MG63 (cell line): ENCODE data around the gene ADGRG2. TPM values are rescaled to one million over a fixed set of nuclear protein-coding genes. Genes with fewer than 3 reads are reported as not detected.
"Not testable (repeated sequence)": the region's sequence is repeated elsewhere in the genome, so short reads cannot be mapped to it uniquely, and the experiment has no call there.

Experiments
- DNase-seq: peaks from one replicate; pipeline ENCODE4 v3.0.0-alpha.2; 2020
- H3K27me3 ChIP-seq: fragments of 250-450 bp; sonication (Bioruptor Pico); 2 replicates; pipeline ENCODE4 v1.5.1; 2020; ENCODE audit warnings: mild to moderate bottlenecking, moderate library complexity
- H3K36me3 ChIP-seq: fragments of 250-450 bp; sonication (Bioruptor Pico); 2 replicates; pipeline ENCODE4 v1.5.1; 2020; ENCODE audit warnings: mild to moderate bottlenecking, moderate library complexity
- H3K4me3 ChIP-seq: fragments of 250-450 bp; sonication (Bioruptor Pico); 2 replicates; pipeline ENCODE4 v1.5.1; 2020; ENCODE audit warnings: mild to moderate bottlenecking, moderate library complexity
- H3K9me3 ChIP-seq: fragments of 250-450 bp; sonication (Bioruptor Pico); 2 replicates; pipeline ENCODE4 v1.5.1; 2020; ENCODE audit warnings: mild to moderate bottlenecking, moderate library complexity
- total RNA-seq: library from RNA; depleted of rRNA; stranded (reverse); fragments of >200 nt; shearing (Covaris generic); gene quantifications from 2 replicates; pipeline ENCODE4 v1.2.3, GENCODE V29; 2014; ENCODE audit warnings: low replicate concordance

ADGRG2 gene
- total RNA-seq, 1 experiment from 2014 or later = 0.46 TPM

- no peak for DNase-seq
Observed at GRCh38 chrX:19097553-19098283, 24.6 kb downstream of the ADGRG2 start.

DNA sequence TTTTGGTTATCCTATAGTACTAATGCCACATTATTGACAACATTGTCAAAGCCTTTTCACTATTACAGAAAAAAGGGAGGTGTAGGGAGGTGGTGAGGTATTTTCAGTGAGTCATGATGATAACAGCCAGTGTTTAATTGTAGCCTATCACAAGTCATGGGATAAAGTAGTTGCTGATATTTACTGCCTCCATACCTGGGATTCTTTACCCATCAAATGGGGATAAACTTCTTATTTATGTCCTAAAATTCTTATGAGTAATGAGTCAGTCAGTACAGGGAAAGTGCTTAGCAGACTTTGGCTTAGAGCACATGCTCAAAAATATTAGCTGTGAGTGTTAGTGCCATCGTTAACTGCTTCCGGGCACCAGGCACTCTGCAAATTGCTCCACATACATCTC is 25.7 kb downstream of the ADGRG2 start:
- Histone ChIP-seq H3K27me3 (no peaks in the 10 kb centered on the region), H3K4me3 (no peak overlapping the region), H3K36me3 (no peaks in the 10 kb centered on the region), H3K9me3 (no peaks in the 10 kb centered on the region)
- DNase-seq = no peak

More at GRCh38 chrX:19097553-19098283, 24.6 kb downstream of the ADGRG2 start:
- Histone ChIP-seq H3K4me3 (no peak overlapping the region), H3K27me3 (no peaks in the 10 kb centered on the region), H3K36me3 (no peaks in the 10 kb centered on the region), H3K9me3 (no peaks in the 10 kb centered on the region)

DNA sequence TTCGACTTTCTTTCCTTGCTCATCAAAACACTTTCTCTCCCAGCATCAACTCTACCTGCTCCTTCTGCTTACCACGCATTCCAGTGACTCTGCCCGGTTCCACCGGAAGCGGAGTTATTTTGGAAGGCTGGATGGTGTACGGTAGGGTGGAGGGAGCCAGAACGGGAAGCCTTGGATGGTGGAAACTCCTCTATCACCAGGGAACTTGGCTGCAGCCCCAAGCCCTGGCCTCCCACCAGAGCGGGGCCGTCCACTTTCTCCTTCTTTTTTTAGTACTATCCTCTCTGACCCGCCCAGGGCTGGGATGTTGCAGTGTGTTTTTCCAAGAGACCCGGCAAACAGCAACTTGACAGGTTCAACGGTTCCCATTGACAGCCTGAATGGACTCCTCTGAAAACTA is 27.6 kb downstream of the ADGRG2 start:
- no peaks in the 10 kb centered on the region for H3K36me3 ChIP-seq
- no peak overlapping the region for H3K4me3 ChIP-seq
- DNase-seq = no peak
- no peaks in the 10 kb centered on the region for H3K9me3 ChIP-seq
- H3K27me3 ChIP-seq = no peaks in the 10 kb centered on the region

GRCh38 chrX:19091596-19091995 is 30.7 kb downstream of the ADGRG2 start:
- no peaks in the 10 kb centered on the region for H3K36me3 ChIP-seq
- no peak for DNase-seq
- no peaks in the 10 kb centered on the region for H3K9me3 ChIP-seq
- H3K27me3 ChIP-seq = no peaks in the 10 kb centered on the region
- H3K4me3 ChIP-seq = no peak overlapping the region

GRCh38 chrX:19089555-19090040 is 32.7 kb downstream of the ADGRG2 start:
- Histone ChIP-seq H3K4me3 (no peak overlapping the region), H3K36me3 (no peaks in the 10 kb centered on the region), H3K27me3 (no peaks in the 10 kb centered on the region), H3K9me3 (no peaks in the 10 kb centered on the region)
- DNase-seq = no peak

DNA sequence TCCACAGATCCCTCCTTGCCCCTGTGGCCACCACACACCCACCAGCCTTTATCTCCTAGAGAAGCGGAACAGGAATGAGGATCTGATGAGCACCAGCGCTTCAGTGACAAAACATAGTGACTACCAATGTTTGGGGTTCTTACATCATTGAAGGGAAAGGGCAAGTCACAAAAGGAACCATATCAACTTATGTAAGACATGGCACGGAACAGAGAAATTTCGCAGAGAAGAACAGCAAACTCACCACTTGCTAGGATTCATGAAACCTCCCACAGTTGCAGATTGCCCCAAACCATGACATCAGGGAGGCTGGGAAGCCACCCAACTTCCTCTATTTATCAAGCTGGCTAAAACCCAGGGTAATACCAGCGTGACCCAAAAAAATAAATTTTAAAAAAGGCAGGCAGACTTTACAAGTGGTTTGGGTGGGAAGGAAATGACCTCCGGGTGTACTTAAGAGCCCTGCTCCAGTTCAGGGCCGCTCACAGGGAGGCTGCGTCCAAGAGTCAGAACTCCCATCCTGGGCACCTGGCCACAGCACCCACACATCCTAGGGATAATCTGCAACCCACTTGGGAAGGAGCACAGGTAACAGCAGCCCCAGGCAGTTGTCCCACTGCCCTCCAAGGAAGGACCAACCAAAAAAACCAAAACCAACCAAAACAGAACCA is 36.0 kb downstream of the ADGRG2 start:
- Histone ChIP-seq H3K9me3 (no peaks in the 10 kb centered on the region), H3K36me3 (no peaks in the 10 kb centered on the region), H3K4me3 (no peak overlapping the region), H3K27me3 (no peaks in the 10 kb centered on the region)
- peak; percentile 11 for DNase-seq

- DNase-seq = no peak
- H3K36me3 ChIP-seq = no peaks in the 10 kb centered on the region
- no peaks in the 10 kb centered on the region for H3K9me3 ChIP-seq
- no peaks in the 10 kb centered on the region for H3K27me3 ChIP-seq
- H3K4me3 ChIP-seq = no peak overlapping the region
Observed at GRCh38 chrX:19085666-19086065, 36.6 kb downstream of the ADGRG2 start.

DNA sequence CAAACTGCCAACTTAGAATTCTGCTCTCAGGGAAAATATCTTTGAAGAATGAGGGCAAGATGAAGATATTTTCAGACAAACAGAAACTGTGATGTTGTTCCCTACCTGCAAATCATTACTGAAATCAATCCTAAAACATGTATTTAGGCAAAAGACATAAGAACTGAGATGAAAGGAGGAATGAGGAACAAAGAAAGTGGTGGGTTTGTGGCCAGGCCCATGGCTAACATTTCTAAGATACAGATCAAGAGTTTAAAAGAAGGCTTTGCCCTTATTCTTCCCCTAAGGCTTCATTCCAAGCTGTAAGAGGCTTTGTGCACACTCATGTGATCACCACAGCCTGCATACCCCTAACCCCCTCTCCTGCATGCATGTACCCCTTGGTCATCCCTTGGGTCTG is 46.5 kb downstream of the ADGRG2 start:
- no peak overlapping the region for H3K4me3 ChIP-seq
- H3K27me3 ChIP-seq = no peaks in the 10 kb centered on the region
- no peak for DNase-seq
- H3K9me3 ChIP-seq = no peaks in the 10 kb centered on the region
- H3K36me3 ChIP-seq = no peaks in the 10 kb centered on the region

DNA sequence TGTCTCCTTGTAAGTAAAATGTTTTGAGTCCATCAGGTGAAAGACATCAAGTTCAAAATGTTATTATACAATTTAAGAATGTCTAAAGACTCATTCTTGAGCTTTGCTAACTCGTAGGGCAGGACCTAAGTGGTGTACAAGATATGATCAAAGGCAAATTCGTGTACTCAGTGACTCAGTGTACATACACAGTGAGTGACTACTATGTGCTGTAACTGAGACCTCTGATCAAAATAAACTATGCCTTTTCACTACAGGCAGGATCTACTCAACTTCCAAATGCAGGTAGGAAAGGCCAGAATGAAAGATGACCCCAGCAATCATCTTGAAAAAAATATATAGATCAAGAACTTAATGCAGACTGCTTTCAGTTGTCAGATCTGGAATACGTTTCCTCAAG is 49.9 kb downstream of the ADGRG2 start:
- Histone ChIP-seq H3K27me3 (no peaks in the 10 kb centered on the region), H3K4me3 (no peak overlapping the region), H3K9me3 (no peaks in the 10 kb centered on the region), H3K36me3 (no peaks in the 10 kb centered on the region)
- no peak for DNase-seq

GRCh38 chrX:19070555-19070994 is 51.7 kb downstream of the ADGRG2 start:
- no peaks in the 10 kb centered on the region for H3K9me3 ChIP-seq
- DNase-seq = no peak

DNA sequence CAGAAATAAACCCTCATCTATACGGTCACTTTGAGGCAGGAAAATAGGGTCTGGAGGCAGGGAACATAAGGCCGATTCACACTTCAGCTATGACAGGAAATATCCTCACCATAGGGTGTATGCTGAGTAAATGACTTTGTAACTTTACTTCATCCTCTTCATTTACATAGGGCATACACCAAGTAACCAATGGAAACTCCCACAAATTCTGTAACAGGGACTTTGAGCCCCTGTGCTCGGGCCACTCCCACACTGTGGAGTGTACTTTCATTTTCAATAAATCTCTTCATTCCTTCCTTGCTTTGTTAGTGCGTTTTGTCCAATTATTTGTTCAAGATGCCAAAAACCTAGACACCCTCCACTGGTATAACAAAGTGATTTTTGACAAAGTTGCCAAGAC is 55.3 kb downstream of the ADGRG2 start:
- H3K4me3 ChIP-seq, H3K36me3 ChIP-seq, DNase-seq, H3K27me3 ChIP-seq, H3K9me3 ChIP-seq: not testable (repeated sequence)

More at GRCh38 chrX:19070555-19070994, 51.7 kb downstream of the ADGRG2 start:
- Histone ChIP-seq H3K4me3 (no peak overlapping the region), H3K27me3 (no peaks in the 10 kb centered on the region), H3K36me3 (no peaks in the 10 kb centered on the region)

DNA sequence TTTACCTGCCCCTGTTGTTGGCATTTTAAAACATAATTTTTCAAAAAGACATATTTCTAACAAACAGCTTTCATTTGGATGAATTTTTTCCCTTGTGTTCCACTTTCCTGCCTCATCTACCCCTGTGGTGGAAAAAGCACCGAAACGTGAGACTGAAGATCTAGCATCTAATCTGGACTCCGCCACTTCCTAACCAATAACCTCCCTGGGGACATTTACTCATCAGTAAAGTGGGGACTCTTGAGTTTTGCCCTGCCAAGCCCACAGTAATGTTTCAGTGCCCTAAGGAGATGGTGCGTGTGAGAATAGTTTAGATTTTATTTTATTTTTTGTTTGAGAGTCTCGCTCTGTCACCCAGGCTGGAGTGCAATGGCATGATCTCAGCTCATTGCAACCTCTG is 56.7 kb downstream of the ADGRG2 start:
- H3K4me3 ChIP-seq = no peak overlapping the region
- H3K36me3 ChIP-seq = no peaks in the 10 kb centered on the region
- no peaks in the 10 kb centered on the region for H3K27me3 ChIP-seq
- DNase-seq = no peak
- no peaks in the 10 kb centered on the region for H3K9me3 ChIP-seq

DNA sequence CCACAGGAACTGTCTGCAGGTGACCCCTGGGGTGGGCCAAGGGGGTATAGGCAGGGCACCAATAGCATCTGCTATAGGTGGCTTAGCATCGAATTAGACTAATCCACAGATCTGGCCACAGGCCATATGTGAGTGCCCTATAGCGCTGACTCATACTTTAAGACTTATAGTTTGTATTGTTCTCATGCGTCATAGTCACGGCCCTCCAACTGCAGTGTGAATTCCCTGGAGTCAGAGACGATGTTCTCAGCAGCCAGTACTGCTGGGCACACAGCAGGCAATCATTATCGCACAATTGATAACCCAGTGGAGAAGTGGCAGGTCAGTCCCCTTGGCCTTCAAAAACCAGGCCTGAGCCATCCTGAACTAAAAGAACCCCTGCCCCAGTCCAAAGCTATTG is 58.1 kb downstream of the ADGRG2 start:
- DNase-seq = peak; percentile 81
- H3K27me3 ChIP-seq = no peaks in the 10 kb centered on the region

DNA sequence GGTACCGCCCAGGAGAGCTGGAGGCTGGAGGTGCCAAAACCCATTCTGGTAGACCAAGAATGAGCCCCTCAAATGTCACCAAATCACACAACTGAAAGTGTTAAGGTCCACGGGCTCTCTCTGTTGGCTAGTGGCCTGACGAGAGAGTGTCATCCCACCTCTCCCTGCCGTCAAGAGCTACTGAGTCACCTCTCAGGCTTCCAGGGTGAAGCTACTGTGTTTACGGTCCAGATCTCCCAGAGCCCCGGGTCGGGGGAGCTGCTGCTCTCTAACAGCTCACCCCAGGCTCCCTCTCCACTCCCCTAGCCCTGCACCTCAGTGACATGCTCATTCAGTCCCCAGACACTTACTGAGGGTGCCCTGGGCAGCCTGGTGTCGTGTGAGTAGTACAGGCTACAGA is 59.2 kb downstream of the ADGRG2 start:
- H3K27me3 ChIP-seq = no peaks in the 10 kb centered on the region
- H3K36me3 ChIP-seq = no peaks in the 10 kb centered on the region
- peak; percentile 62 for DNase-seq
- H3K4me3 ChIP-seq = no peak overlapping the region
- H3K9me3 ChIP-seq = no peaks in the 10 kb centered on the region

More for the DNA sequence above, 58.1 kb downstream of the ADGRG2 start:
- Histone ChIP-seq H3K9me3 (no peaks in the 10 kb centered on the region), H3K4me3 (no peak overlapping the region), H3K36me3 (no peaks in the 10 kb centered on the region)

GRCh38 chrX:19059067-19059466 is 63.2 kb downstream of the ADGRG2 start:
- no peak overlapping the region for H3K4me3 ChIP-seq
- no peak for DNase-seq
- no peaks in the 10 kb centered on the region for H3K36me3 ChIP-seq
- H3K27me3 ChIP-seq = no peaks in the 10 kb centered on the region
- H3K9me3 ChIP-seq = no peaks in the 10 kb centered on the region

DNA sequence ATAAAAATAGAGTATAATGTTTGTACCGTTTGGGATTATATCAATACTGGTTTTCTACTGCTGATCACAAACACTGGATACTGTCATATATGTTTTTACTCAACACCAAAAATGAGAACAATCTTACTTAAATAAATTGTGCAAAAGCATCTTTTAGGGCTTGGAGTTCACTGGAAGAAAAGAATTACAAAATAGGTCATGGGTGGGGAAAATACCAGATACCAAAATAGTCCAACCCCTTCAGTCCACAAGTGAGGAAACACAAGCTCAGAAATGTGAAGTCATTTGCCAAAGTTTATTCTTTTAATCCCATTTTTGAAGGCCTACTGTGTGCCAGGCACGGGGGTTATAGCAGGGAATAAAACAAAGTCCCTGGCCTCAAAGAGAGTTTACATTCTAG is 64.4 kb downstream of the ADGRG2 start:
- no peak for DNase-seq
- Histone ChIP-seq H3K27me3 (no peaks in the 10 kb centered on the region), H3K4me3 (no peak overlapping the region), H3K36me3 (no peaks in the 10 kb centered on the region), H3K9me3 (no peaks in the 10 kb centered on the region)

DNA sequence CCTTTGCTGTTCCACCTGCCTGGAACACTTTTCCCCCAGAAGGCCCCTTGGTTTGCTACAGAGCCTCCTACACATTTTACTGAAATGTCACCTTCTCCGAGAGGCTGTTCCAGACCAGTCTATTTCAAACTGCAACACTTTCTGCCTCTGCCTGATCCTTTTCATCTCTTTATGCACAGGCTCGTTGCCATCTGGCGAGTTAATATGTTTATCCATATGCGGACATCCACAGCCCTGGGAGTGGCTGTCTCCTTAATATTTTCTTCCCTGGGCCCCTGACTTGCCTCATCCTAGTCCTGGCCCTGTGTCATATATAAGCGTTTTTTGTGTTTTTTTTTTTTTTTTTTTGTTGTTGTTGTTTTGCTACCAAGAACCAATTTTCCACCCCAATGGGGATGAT is 73.2 kb downstream of the ADGRG2 start:
- Histone ChIP-seq H3K9me3 (no peaks in the 10 kb centered on the region), H3K27me3 (no peaks in the 10 kb centered on the region)
- DNase-seq = no peak

More for the DNA sequence above, 73.2 kb downstream of the ADGRG2 start:
- Histone ChIP-seq H3K36me3 (no peaks in the 10 kb centered on the region), H3K4me3 (no peak overlapping the region)
